ENCODE data around the gene HACD2. TPM values are rescaled to one million over a fixed set of nuclear protein-coding genes. Genes with fewer than 3 reads are reported as not detected.

HACD2 gene
- total RNA-seq, 3 donors from 2014 or later, result 40.9 to 65.0 (median 52.7) TPM

GRCh38 chr3:123485551-123485950, 99.3 kb downstream of the HACD2 start:
- ATAC-seq, result no peak
- no peak for DNase-seq
- Histone ChIP-seq H3K36me3 (ENCODE audit: low read depth) (no peaks in the 10 kb centered on the region), H3K4me1 (ENCODE audit: low read depth) (no peaks in the 10 kb centered on the region), H3K4me3 (no peak overlapping the region), H3K9me3 (no peaks in the 10 kb centered on the region)
- intact Hi-C loops (cut with DNase I, micrococcal nuclease), result loop anchor here in 1 of 2 donors (5.0 kb wide), 1 partner anchor 158 kb away; no protein-coding TSS in a partner anchor
- TF ChIP-seq, protein P1, sequence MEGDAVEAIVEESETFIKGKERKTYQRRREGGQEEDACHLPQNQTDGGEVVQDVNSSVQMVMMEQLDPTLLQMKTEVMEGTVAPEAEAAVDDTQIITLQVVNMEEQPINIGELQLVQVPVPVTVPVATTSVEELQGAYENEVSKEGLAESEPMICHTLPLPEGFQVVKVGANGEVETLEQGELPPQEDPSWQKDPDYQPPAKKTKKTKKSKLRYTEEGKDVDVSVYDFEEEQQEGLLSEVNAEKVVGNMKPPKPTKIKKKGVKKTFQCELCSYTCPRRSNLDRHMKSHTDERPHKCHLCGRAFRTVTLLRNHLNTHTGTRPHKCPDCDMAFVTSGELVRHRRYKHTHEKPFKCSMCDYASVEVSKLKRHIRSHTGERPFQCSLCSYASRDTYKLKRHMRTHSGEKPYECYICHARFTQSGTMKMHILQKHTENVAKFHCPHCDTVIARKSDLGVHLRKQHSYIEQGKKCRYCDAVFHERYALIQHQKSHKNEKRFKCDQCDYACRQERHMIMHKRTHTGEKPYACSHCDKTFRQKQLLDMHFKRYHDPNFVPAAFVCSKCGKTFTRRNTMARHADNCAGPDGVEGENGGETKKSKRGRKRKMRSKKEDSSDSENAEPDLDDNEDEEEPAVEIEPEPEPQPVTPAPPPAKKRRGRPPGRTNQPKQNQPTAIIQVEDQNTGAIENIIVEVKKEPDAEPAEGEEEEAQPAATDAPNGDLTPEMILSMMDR (IDR thresholded peaks at IDR 0.05), result no peak

GRCh38 chr3:123483146-123483545, 101.7 kb downstream of the HACD2 start:
- no peaks in the 10 kb centered on the region for H3K9me3 ChIP-seq
- ATAC-seq (no peak), DNase-seq (no peak)
- no peak overlapping the region for H3K4me3 ChIP-seq
- TF ChIP-seq, protein P1 (IDR thresholded peaks at IDR 0.05), result no peak
- intact Hi-C loops (cut with DNase I, micrococcal nuclease), result no loop called here
- H3K4me1 ChIP-seq (ENCODE audit: low read depth), result no peaks in the 10 kb centered on the region
- no peaks in the 10 kb centered on the region for H3K36me3 ChIP-seq (ENCODE audit: low read depth)

GRCh38 chr3:123481722-123482457, 103.0 kb downstream of the HACD2 start:
- H3K4me1 ChIP-seq (ENCODE audit: low read depth), result no peaks in the 10 kb centered on the region
- ATAC-seq (no peak), DNase-seq (no peak)
- H3K4me3 ChIP-seq, result no peak overlapping the region
- no peaks in the 10 kb centered on the region for H3K36me3 ChIP-seq (ENCODE audit: low read depth)
- TF ChIP-seq, protein P1 (IDR thresholded peaks at IDR 0.05), result no peak
- H3K9me3 ChIP-seq, result no peaks in the 10 kb centered on the region
- intact Hi-C loops (cut with DNase I, micrococcal nuclease), result no loop called here

DNA sequence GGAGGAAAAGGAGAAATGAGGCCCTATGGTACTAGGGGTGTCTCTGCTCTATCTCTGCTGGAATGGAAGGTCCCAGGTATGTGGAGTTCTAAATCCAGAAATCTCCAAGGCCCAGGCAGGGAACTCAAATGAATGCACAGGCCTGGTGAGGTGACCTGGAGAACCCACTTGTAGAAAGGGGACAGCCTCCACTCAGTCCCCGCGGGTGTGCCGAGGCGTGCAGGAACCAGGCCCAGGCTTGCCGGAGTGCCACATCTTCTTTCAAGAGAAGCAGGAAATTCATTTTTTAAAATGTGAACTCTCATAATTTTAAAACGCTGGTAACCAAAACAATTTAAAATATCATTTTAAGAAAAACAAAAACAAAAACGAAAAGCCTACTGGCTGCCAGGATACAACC, 103.8 kb downstream of the HACD2 start:
- intact Hi-C loops (cut with DNase I, micrococcal nuclease), result no loop called here
- DNase-seq (no peak), ATAC-seq (no peak)
- Histone ChIP-seq H3K9me3 (no peaks in the 10 kb centered on the region), H3K4me1 (ENCODE audit: low read depth) (no peaks in the 10 kb centered on the region), H3K4me3 (no peak overlapping the region), H3K36me3 (ENCODE audit: low read depth) (no peaks in the 10 kb centered on the region)
- TF ChIP-seq, protein P1 (IDR thresholded peaks at IDR 0.05), result no peak

GRCh38 chr3:123480428-123480827, 104.4 kb downstream of the HACD2 start:
- intact Hi-C loops (cut with DNase I, micrococcal nuclease), result no loop called here
- no peak for ATAC-seq
- DNase-seq, result no peak
- no peaks in the 10 kb centered on the region for H3K4me1 ChIP-seq (ENCODE audit: low read depth)
- no peaks in the 10 kb centered on the region for H3K36me3 ChIP-seq (ENCODE audit: low read depth)
- H3K9me3 ChIP-seq, result no peaks in the 10 kb centered on the region
- TF ChIP-seq, protein P1 (IDR thresholded peaks at IDR 0.05), result no peak
- no peak overlapping the region for H3K4me3 ChIP-seq

Data from mucosa of descending colon (tissue), 3 donors.